SK-N-SH treated with all-trans-retinoic acid at 6 μM for 48 hours (cell line): ENCODE results near the gene VWA5B1.

Source experiments
- ATAC-seq: fragments of 200-7000 bp; cut with Tn5 transposase; 3 replicates; pipeline ENCODE4 v1.9.1; 2020; ENCODE audit warnings: mild to moderate bottlenecking, moderate library complexity
- ARNTL ChIP-seq: fragments of 450-650 bp; formaldehyde crosslinking; IDR thresholded peaks from 2 replicates; pipeline ENCODE4 v1.5.0; 2020; ENCODE audit warnings: low read depth, mild to moderate bottlenecking, moderate library complexity, borderline replicate concordance
- BACH2 ChIP-seq: fragments of 250-450 bp; sonication (Bioruptor Pico); IDR thresholded peaks from 2 replicates; pipeline ENCODE4 v1.9.0; 2021; ENCODE audit warnings: mild to moderate bottlenecking, borderline replicate concordance
- CREB5 ChIP-seq: fragments of 250-450 bp; sonication (Bioruptor Pico); IDR thresholded peaks from 2 replicates; pipeline ENCODE4 v1.5.1; 2020; ENCODE audit warnings: low read depth, mild to moderate bottlenecking, moderate library complexity
- CSDC2 ChIP-seq: fragments of 250-450 bp; sonication (Bioruptor Pico); IDR thresholded peaks from 2 replicates; pipeline ENCODE4 v1.5.0; 2020; ENCODE audit warnings: mild to moderate bottlenecking, moderate library complexity
- CSRNP3 ChIP-seq: fragments of 250-450 bp; sonication (Bioruptor Pico); IDR thresholded peaks from 2 replicates; pipeline ENCODE4 v1.5.1; 2021; ENCODE audit warnings: mild to moderate bottlenecking, moderate library complexity
- GLIS3 ChIP-seq: fragments of 250-450 bp; sonication (Bioruptor Pico); IDR thresholded peaks from 2 replicates; pipeline ENCODE4 v1.5.0; 2020; ENCODE audit warnings: mild to moderate bottlenecking, moderate library complexity
- OSR1 ChIP-seq: fragments of 250-450 bp; sonication (Bioruptor Pico); IDR thresholded peaks from 2 replicates; pipeline ENCODE4 v1.8.0; 2022; ENCODE audit warnings: moderate library complexity, mild to moderate bottlenecking, inconsistent platforms
- PATZ1 ChIP-seq: fragments of 250-450 bp; sonication (Bioruptor Pico); IDR thresholded peaks from 2 replicates; pipeline ENCODE4 v1.8.0; 2020; ENCODE audit warnings: mild to moderate bottlenecking, moderate library complexity, borderline replicate concordance
- SNAI2 ChIP-seq: fragments of 250-450 bp; sonication (Bioruptor Pico); IDR thresholded peaks from 2 replicates; pipeline ENCODE4 v1.5.0; 2020; ENCODE audit warnings: mild to moderate bottlenecking, moderate library complexity
- TCF4 ChIP-seq: fragments of 250-450 bp; sonication (Bioruptor Pico); IDR thresholded peaks from 2 replicates; pipeline ENCODE4 v1.8.0; 2021; ENCODE audit warnings: mild to moderate bottlenecking, moderate library complexity, borderline replicate concordance
- TOX ChIP-seq: fragments of 250-450 bp; sonication (Bioruptor Pico); IDR thresholded peaks from 2 replicates; pipeline ENCODE4 v1.8.0; 2021; ENCODE audit warnings: mild to moderate bottlenecking, moderate library complexity, borderline replicate concordance
- TSHZ2 ChIP-seq: fragments of 250-450 bp; sonication (Bioruptor Pico); IDR thresholded peaks from 2 replicates; pipeline ENCODE4 v1.5.0; 2020; ENCODE audit warnings: mild to moderate bottlenecking, moderate library complexity
- ZC3H10 ChIP-seq: fragments of 250-450 bp; sonication (Bioruptor Pico); IDR thresholded peaks from 2 replicates; pipeline ENCODE4 v1.5.1; 2021; ENCODE audit warnings: mild to moderate bottlenecking, moderate library complexity
- ZFP3 ChIP-seq: fragments of 250-450 bp; sonication (Bioruptor Pico); IDR thresholded peaks from 2 replicates; pipeline ENCODE4 v1.5.0; 2020; ENCODE audit warnings: mild to moderate bottlenecking, moderate library complexity
- ZFP30 ChIP-seq: fragments of 450-650 bp; formaldehyde crosslinking; IDR thresholded peaks from 2 replicates; pipeline ENCODE4 v1.5.0; 2022; ENCODE audit warnings: mild to moderate bottlenecking, moderate library complexity
- ZNF565 ChIP-seq: fragments of 450-650 bp; formaldehyde crosslinking; conservative IDR thresholded peaks from 2 replicates; pipeline ENCODE4 v1.5.0; 2020; ENCODE audit warnings: low read depth, mild to moderate bottlenecking, moderate library complexity
- ZNF70 ChIP-seq: fragments of 450-650 bp; formaldehyde crosslinking; IDR thresholded peaks from 2 replicates; pipeline ENCODE4 v1.5.0; 2020; ENCODE audit warnings: mild to moderate bottlenecking, moderate library complexity
- ZNF8 ChIP-seq: fragments of 450-650 bp; formaldehyde crosslinking; IDR thresholded peaks from 2 replicates; pipeline ENCODE4 v1.5.0; 2020; ENCODE audit warnings: mild to moderate bottlenecking, moderate library complexity

The VWA5B1 gene

GRCh38 chr1:20382711-20383110 lies 92.0 kb downstream of the VWA5B1 start (continued):
- TF ChIP-seq TCF4 (CRISPR knock-in tag) (no peak), ZC3H10 (CRISPR knock-in tag) (no peak), TSHZ2 (CRISPR knock-in tag) (no peak)

- TF ChIP-seq TOX (CRISPR knock-in tag) (no peak), CREB5 (no peak), ZFP3 (CRISPR knock-in tag) (no peak), ZNF8 (CRISPR knock-in tag) (no peak), TSHZ2 (CRISPR knock-in tag) (no peak), SNAI2 (CRISPR knock-in tag) (no peak), ZNF70 (CRISPR knock-in tag) (no peak), CSRNP3 (no peak), ZFP30 (CRISPR knock-in tag) (no peak), CSDC2 (no peak), ZNF565 (CRISPR knock-in tag) (no peak), PATZ1 (CRISPR knock-in tag) (no peak), ARNTL (CRISPR knock-in tag) (no peak), BACH2 (no peak), TCF4 (CRISPR knock-in tag) (no peak)
- no peak for ATAC-seq
Measured at GRCh38 chr1:20383631-20384030, 93.0 kb downstream of the VWA5B1 start.

- TF ChIP-seq GLIS3 (CRISPR knock-in tag) (no peak), OSR1 (CRISPR knock-in tag) (no peak), ZC3H10 (CRISPR knock-in tag) (no peak), BACH2 (no peak), TSHZ2 (CRISPR knock-in tag) (no peak)
- ATAC-seq, result no peak
Measured at GRCh38 chr1:20385630-20386029, 95.0 kb downstream of the VWA5B1 start.
